Measurements from ENCODE around the gene GRM8.
A peak's percentile ranks its signal among the peaks of the same experiment; 100 is the strongest.

The GRM8 gene

DNA sequence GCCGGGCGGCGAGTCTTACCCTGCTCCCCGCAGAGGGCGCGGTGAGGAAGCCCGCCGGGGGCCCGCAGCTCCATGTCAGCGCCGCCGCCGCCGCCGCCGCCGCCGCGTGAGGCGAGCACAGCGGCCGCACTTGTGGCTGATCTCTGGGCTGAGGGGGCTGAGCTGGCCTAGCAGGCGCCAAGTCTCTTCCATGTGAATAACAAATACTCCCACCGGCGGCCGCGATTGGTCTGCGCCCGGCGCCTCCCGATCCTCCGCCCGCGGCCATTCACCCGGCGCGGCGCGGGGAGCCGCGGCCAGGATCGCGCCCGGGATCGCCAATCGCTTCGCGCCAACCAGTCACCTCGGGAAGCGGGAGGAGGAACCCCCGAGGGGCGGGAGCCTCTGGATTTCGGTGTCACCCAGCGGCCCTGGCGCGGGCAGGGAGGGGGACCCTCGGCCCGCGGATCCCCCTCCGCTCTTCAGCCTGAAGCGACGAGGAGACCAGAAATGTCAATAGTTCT is at the start of gene GRM8:
GRM8 (minus strand) TSS at position 164 of the 503 bp plus-strand sequence.
- in situ Hi-C loops (cut with MboI; ENCODE audit: low pct_unique_long_range_greater_than_20kb, low sequenced_read_pairs, unreplicated experiment): no loop called here
- peak; percentile 46 for DNase-seq (ENCODE audit: low spot score)
- TF ChIP-seq, protein P1, sequence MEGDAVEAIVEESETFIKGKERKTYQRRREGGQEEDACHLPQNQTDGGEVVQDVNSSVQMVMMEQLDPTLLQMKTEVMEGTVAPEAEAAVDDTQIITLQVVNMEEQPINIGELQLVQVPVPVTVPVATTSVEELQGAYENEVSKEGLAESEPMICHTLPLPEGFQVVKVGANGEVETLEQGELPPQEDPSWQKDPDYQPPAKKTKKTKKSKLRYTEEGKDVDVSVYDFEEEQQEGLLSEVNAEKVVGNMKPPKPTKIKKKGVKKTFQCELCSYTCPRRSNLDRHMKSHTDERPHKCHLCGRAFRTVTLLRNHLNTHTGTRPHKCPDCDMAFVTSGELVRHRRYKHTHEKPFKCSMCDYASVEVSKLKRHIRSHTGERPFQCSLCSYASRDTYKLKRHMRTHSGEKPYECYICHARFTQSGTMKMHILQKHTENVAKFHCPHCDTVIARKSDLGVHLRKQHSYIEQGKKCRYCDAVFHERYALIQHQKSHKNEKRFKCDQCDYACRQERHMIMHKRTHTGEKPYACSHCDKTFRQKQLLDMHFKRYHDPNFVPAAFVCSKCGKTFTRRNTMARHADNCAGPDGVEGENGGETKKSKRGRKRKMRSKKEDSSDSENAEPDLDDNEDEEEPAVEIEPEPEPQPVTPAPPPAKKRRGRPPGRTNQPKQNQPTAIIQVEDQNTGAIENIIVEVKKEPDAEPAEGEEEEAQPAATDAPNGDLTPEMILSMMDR (IDR thresholded peaks at IDR 0.05; ENCODE audit: extremely low read depth, insufficient read depth, missing control alignments): no peak

DNA sequence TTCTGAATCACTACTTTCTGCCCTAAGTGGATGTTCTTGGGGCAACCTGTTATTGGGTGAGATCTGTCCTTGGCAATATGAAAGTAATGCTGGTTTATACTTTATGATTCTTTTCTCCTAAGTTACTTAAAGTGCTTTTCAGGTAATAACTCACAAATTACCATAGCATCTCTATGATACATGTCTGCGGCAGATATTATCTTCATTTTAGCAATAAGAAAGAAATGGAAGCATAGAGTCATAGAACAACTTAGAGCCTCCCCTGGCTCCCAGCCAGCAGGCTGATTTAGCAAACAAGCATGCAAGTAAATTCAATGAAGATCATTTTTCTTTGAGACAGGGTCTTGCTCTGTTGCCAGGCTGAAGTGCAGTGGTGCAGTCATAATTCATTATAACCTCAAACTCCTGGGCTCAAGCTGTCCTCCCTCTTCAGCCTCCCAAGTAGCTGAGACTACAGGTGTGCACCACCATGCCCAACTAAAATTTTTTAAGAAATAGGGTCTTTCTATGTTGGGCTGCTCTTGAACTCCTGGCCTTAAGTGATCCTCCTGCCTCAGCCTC is 38.1 kb upstream of the GRM8 start:
- TF ChIP-seq, protein P1 (IDR thresholded peaks at IDR 0.05; ENCODE audit: extremely low read depth, insufficient read depth, missing control alignments): no peak
- in situ Hi-C loops (cut with MboI; ENCODE audit: low pct_unique_long_range_greater_than_20kb, low sequenced_read_pairs, unreplicated experiment): no loop called here
- DNase-seq (ENCODE audit: low spot score): no peak

DNA sequence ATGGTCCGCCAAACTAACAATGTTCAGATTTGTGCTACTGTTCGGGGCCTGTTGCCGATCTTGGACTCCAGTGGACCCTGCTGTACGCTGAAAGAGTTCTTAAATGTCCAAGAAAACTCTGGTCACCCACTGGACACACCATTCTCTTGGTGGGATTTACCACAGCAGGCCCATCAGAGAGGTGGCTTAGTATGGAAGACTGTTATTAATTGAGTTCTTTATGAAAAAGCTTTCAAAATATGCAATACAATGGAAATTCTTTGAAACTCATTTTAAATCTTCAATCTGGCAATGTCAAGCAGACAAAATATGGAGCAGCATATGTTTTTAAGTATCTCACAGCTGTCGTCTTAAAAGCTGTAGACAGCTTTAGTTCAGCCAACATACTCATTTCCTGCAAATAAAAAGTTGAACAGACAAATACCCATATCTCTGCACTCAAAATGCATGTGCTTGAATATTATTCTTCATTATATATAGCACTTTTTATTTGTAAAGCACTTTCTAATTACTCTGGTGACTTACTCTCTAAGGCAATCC is 37.4 kb upstream of the GRM8 start:
- in situ Hi-C loops (cut with MboI; ENCODE audit: low pct_unique_long_range_greater_than_20kb, low sequenced_read_pairs, unreplicated experiment): no loop called here

DNA sequence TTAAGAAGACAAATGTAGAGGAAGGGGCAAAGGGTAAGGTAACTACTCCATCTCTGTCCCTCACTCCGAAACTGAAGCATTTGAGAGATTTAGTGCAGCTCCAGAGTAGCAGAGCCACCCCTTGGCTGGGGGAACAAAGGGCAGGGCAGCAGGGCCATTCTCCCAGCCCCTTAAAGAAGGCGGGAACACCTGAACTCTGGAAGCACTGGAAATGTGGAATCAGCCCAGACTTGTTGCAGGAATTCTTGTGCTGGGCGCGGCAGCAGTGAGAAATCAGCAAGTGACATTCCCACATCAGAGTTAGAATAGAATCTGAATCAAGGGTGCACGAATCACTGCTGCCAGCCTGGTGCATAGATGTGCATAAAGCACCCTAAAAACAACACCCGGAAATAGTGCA is 34.4 kb upstream of the GRM8 start:
- TF ChIP-seq, protein P1 (IDR thresholded peaks at IDR 0.05; ENCODE audit: extremely low read depth, insufficient read depth, missing control alignments): no peak
- in situ Hi-C loops (cut with MboI; ENCODE audit: low pct_unique_long_range_greater_than_20kb, low sequenced_read_pairs, unreplicated experiment): no loop called here
- no peak for DNase-seq (ENCODE audit: low spot score)

More for the DNA sequence above, 37.4 kb upstream of the GRM8 start:
- DNase-seq (ENCODE audit: low spot score): no peak
- TF ChIP-seq, protein P1 (IDR thresholded peaks at IDR 0.05; ENCODE audit: extremely low read depth, insufficient read depth, missing control alignments): no peak

DNA sequence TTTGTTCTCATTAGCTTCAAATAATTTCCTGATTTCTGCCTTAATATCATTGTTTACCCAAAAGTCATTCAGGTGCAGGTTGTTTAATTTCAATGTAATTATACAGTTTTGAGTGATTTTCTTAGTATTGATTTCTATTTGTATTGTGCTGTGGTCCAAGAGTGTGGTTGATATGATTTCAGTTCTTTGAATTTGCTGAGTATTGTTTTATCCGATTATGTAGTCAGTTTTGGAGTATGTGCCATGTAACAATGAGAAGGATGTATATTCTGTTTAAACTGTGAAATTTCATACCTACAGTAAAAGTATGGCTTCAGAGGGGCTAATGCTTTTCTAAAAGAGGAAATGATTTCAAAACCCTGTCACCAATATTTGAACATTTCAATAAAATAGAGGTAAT is 17.4 kb upstream of the GRM8 start:
- TF ChIP-seq, protein P1 (IDR thresholded peaks at IDR 0.05; ENCODE audit: extremely low read depth, insufficient read depth, missing control alignments): no peak
- in situ Hi-C loops (cut with MboI; ENCODE audit: low pct_unique_long_range_greater_than_20kb, low sequenced_read_pairs, unreplicated experiment): no loop called here
- DNase-seq (ENCODE audit: low spot score): no peak

DNA sequence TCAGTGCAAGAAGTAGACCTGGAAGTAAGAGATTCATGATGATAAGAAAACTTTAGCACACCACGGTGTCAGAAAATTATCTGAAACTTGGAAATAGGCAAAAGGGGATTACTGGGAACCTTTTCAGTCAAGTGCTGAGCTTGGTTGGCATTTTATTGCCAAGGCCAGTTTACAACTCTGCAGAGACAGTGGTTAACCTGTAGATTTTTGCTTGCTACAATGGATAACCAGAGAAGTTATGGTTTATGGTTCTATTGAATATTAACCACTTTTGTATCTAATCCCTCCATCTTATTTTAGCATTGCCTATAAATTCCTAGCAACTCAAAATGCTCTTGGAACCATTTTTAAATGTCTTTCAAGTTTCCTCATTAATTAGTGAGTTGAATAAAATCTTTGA is 13.3 kb upstream of the GRM8 start:
- DNase-seq (ENCODE audit: low spot score): no peak
- TF ChIP-seq, protein P1 (IDR thresholded peaks at IDR 0.05; ENCODE audit: extremely low read depth, insufficient read depth, missing control alignments): no peak
- in situ Hi-C loops (cut with MboI; ENCODE audit: low pct_unique_long_range_greater_than_20kb, low sequenced_read_pairs, unreplicated experiment): no loop called here
